ENCODE results near the gene TCF7L2.

The TCF7L2 gene

DNA sequence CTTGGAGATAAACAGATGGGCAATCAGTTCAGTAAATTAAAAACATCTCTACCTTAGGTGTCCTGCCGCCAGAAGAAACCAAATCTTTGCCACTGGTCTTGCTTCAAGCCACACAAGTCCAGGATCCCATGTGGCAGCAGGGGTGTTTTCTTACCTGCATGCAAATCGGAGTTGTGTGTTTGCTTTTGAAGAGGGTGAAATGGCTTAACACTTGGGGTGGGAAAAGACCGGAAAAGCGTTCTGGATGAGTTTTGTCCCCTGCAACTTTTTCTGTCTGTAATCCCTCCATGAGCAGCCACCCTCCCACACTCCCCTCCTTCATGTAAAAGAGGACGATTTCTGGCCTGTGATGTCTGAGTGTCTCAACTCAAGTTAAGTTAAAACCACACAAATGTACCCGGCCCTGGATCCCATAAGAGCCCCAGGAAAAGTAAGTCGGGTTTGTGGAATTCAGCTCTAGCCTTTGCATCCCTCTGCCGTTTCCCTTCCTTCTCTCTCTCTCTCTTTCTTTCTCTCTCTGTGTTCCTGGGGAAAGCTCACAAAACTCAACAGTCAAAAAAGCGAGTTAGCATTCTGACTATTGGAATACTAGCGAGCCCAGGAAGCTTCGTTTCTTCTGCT lies 178.5 kb downstream of the TCF7L2 start:
- no peak for DNase-seq

DNA sequence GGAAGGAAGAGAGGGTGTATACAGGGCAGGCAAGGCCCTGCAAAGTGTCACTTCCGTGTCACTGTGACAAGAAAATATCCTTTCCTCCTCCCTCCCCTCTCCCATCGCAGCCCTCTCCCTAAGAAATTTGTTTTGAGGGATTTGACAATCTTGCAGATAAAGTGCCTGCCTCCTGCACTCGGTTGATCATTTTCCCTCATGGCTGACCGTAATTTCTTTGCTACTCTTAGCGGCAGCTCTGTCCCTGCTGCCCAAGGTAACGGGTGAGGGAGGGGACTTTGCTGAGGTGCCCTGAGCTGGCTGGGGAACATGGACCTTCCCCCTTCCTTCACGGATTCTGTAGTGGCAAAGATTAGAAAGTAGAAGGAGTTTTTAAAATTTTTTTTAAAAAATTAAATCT lies 179.1 kb downstream of the TCF7L2 start:
- DNase-seq: no peak

DNA sequence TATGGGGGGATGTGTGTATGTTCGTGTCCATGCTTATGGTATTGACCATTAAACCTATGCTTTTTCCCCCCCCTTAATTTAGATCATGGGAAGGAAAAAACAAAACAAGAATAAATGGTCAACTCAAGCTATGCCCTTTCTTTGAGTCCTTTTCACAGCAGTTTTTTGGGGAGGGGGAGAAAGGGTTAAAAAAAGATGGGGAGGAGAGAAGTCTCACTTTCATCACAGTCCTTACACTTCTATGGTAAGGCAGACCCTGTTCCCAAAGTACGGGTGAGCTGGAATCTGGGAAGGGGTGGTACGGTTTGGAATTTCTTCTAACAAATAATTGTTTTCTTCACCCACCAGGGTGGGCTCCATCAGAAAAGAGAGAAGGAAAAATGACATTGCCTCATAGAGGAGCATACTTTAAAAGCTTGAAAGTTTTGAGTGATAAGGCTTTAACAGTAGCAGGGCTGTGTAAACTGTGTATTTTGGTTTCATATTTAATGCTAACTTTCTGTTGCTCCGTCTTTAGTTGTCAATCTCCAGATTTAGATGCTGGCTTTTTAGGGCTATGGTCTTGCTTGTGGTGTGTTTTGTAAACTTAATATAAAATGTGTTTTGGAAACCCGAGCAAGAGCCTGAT lies 180.1 kb downstream of the TCF7L2 start:
- no peak for DNase-seq

DNA sequence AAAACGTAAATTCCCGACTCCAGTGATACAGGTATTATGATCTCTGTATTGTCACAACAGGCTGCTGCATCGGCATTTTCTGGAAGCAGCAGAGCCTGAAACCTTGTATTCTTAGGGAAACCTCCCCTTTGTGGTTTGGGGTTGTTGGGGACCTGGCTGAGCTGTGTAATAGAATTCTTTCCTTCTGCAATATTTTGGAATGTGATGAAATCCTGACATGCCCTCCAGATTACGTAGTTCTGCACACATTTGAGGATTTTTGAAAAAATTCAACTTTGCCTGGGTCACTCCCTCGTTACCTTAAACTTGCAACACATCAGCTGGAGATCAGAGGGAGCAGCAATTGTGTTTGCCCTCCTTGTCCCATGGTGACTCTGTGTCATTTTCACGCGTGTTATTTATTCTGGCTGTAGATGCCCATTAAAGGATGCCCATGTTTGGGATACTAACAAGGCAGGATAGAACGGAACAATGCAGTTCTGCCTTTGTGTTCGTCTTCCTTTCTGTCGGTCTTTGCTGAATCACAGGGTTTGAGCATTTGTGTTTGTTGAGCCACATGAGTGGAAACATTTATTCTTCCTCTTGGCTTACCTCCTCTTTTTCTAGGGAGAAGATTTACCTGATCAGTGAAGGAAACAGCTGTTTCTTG lies 181.7 kb downstream of the TCF7L2 start:
- no peak for DNase-seq

DNA sequence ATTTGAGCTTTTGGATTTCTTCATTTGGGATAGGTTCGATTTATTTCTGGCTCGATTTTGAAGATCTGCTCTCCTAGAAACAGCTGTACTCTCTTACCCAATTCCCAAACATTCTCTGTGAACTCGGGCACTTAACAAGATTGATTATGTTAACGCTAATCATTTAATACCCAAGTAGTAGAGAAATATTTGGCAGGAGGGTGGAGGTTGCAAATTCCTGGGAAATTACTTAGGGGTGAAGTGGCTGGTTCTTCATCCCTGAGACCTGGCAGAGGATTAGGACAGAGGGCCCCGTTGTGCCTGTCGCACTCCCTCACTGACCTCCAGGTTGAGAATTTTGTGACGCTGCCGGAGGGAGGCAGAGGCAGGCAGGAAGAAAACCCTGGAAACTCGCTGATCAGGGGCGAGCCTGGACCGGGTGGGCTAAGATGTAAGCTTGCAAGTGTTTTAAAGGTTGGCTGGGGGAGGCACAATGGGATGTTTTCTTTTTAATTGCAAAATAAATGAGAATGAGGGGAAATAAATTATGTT lies 182.6 kb downstream of the TCF7L2 start:
- DNase-seq: no peak

DNA sequence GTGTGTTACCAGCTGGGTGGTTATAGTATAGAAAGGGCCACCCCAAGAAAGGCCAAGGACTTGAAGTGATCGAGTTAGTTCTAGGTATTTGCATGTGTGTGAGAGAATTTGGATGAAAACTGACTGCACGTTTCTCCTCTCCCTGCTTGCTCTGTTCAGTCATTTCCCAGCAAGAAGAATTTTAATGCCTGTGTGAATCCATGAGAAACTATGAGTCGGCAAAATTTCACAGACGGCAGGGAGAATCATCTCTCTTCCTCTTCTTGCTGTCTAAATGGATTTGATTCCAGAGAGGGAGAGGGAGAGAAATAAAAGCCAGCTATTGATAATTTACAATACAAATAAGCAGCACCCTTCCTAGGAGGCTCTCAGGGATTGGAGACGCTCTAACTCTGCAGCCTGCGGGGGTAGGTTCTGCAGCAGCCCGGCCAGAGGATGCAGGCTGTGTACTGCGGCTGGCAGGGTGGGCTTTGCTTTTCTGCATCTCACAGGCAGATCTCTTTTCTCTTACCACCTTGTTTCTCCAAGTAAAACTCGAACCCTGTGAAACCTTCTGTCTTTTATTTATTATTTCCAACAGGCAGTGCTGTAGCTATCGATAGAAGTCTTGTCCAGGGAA lies 183.6 kb downstream of the TCF7L2 start:
- no peak for DNase-seq

DNA sequence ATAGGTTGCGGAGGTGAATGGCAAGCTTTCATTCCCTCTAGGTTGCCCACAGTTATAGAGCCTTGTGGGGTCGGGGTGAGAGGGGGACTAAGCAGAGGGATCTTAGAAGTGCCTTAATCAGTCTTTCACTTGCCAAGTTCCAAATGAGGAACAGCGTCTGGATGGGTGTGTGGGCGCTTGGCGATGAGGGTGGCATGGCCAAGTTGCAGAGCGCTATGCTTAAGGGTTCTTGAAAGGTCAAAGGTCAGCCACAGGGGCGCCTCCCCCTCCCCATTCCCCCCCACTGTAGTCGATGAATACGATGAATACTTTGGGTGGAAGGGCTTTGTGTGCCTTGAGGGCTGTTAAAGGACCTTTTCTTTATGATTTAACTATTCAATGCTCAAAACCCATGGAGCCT lies 185.0 kb downstream of the TCF7L2 start:
- no peak for DNase-seq

DNA sequence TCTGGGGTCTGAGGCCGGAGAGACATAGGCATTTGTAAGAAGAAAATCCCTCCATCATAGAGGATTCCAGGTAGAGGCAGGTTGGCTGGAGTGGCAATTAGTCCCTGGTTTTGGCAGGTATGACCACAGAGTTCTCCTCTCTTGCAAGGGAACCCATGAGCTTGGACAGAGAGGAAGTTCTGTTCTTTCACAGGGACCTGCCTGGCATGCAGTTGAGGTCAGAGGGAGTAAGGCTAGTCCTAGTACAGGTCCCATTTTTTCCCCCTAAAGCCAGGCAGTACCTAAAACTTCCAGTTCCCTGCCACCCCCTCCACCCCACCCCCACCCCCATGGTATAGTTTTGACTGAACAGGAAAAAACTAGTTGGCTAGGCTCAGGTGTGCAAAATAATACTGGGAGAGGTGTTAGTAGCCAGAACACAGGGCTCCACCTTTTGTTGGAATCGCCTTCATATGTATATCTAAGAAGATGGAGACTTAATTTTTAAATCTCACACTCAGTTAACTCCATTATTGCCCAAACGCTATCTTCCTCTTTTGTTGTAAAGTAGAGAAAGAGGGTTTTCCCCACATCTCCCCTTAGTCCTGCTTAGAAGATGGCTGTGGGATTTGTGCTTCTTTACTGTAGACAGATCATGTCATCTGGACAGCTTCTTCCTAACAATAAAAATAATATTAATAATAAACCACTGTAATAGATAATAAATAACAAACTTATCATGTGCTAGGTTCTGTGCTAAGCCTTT lies 188.1 kb downstream of the TCF7L2 start:
- DNase-seq: no peak

DNA sequence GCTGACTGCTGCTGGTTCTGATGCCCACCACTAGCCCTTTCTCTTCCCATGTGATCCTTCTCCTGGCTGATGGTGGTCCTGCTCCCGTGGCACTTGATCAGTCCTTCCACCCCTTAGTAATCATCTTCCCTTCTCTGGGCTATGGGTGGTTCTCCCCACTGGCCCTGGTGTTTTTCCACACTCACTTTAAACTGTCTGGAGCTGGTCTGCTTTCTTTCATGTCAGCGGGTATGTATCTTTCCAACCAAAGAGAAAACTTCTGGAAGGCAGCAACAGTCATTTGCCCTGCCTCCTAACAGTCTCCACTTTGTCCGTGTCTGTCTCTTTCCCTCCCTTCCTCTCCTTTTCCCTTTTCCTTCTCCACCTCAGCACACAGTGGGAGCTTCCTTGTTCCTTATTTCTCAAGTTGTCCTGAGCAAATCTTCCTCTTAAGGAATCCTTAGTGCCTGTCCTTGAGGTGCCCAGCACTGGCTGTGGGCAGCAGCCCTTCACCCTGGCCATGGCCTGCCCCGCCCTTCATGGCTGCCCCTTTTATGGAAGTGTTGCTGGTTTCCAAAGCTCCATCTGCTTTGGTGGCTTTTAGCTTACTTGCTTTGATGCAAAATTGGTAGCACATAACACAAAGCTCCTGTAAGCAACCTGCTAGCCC lies 189.0 kb downstream of the TCF7L2 start:
- DNase-seq: no peak

DNA sequence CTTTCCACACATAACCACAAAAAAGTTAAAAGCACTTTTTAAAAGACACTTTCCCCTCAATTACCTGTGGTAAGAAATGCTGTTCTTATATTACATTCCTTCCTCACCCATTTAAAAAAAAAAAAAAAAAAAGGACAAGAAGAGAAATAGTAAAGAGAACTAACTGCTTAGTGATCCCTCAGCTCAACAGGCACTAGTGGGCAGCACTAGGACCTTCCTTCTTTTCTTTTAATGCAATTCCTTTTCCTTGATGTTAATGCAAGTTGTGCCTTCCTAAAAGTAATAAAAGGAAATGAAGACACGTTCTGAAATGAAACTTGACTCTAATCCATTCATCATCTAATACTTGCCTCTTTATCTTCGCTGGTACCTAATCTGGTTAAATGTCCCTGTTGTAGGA lies 189.7 kb downstream of the TCF7L2 start:
- DNase-seq: no peak

DNA sequence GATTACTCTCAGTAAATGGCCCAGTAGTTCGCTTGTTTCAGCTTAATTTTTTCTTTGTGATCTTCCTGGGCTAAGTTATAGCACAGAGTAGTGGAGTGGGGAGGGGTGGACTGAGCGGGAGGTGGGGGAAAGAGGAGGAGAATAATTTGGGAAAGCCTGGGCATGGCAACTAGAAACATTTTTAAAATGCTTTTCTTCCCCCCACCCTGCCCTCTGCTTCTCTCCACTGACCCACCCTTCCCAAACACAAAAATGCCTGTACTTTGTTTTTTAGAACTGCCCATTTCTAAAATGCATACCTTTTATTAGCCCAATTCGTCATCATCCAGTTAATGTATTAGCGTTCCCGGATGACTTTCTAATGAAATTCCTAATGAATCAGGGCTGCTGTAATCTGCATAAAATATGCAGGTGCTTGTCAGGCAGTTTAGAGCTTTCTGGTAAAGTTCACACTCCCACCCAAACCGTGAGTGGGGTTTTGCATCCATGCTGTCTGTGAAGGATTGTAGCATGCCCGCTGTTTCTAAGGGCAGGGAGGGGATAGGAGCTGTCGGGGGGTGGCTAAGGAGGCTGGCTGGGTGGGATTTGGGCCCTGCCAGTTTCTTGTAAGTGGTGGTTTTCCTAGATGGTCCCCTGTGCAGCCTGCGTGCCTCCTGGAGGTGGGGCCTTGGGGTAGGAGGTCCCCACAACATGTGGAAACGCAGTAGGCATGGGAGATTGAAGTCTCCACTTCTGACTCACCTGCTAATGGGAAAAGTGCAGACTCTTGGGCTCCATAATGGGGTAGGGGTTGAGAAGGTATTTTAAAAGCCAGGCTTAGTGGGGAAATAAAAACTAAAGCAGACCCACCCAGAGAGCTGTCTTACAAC lies 190.3 kb downstream of the TCF7L2 start:
- DNase-seq: no peak

DNA sequence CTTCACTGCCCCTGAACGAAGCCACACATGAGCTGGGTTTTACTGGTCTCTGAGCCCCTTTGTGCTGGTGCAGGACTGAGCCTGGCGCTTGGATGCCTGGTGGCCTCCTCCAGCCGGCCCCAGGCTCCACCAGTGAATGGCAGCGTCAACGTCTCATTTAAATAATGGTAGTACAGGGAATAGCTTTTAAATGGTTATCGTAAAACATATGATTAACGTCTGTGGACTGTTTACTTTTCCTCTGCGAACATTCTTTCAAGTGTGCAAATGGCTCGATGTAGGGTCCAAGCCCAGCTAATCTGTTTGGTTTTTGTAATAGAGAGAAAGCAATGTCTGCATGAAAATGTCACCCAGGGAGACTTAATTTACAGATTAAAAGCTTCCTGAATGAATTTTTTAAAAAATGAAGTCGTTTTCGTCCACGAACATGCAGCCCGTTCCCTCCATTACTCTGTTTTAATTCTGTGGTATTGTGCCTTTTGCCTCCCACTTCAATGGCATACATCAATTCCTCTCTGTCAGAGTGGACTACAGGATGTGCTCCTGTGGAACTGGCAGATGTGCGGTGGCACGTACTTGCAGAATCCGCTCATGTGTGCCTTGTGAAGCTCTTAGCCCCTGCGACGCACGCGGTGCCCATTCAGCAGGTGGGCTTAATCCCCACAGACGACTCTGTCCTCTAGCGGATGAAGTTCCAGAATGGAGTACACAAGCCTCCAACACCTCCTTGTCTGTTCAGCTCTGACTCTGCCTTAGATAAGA lies 192.7 kb downstream of the TCF7L2 start:
- DNase-seq: no peak

DNA sequence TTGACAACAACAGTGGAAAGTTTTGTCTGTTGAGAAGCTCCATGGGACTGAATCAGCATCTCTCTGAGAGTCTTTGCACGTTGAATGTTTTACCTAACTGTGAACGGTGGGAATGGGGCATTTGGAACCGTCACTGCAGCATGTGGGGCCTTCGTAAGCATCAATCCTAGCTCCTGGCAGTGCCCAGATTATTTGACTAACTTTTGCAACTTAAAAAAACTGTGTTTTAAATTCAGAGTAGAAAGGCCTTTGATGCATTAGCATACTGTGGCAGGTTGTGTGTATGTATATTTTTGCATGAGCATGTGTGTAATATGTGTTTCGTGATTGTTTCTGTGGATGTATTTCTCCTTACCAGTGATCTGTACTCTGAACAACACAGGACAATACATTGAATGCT lies 194.5 kb downstream of the TCF7L2 start:
- no peak for DNase-seq

DNA sequence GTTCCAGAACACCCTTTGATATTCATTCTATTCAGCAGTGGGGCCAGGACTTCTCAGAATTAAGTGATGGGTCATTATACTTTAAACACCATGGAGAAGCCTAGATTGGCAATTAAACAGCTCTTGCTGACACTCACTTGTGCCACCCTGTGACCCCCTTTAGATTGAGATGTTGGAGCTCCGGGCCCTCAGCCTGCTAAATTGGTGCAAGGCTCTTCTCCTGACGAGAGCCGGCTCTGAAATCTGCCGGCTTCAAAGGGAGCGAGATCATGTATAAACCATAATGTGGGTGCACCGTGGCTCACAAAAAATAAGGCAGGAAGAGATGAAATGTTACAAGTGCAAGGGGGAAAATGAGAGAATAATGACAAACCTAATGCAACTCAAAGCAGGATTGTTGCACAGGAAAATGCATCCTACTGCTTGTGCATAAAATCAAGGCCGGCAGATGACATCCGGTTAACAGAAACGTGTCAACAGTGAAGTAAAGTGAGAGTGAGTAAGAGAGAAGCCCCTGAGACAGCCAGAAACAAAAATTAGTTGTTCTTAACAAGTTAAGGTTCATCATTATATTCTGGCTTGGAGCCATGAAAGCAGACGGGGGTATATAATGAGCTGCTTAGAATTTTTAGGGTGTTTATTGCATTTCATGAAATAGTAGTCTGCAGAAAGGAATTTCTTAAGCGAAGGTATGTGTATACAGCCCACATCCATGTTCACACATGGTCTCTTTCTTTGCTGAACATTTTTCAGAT lies 198.2 kb downstream of the TCF7L2 start:
- no peak for DNase-seq

DNA sequence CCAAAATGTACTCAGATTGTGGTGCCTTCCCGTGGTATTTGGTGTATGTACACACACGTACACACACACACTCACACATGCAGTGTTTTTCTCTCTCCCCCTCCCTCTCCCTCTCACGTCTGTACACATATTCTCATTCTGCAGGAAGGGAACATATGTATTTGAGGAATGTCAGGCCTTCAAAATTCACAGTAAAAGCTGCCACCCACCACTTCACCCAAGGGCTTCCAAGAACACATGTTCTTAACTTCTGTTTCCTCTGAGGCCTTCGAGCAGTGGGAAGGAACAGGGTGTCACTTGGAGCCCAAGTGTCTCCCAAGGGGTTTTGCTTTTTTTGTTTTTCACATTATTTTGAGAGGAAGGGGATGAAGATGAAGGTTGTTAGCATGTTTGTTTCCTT lies 198.9 kb downstream of the TCF7L2 start:
- DNase-seq: no peak

DNA sequence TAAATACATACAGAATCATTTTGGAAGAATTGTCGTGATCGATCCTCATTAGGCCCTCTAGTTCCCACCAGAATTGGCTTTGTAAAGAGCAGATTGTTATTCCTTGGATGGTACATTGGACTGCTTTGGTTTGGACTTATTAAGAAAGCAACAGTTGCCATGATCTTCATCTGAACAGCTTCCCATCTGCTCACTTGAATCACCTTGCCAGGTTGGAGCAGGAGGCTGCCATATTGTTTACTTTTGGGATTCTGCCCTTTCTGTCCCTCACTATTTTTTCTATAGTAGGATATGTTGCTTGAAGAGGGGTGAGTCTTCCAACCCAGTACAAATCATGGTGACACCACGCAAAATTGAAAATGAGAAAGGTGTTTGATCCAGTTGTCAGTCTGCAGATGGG lies 199.6 kb downstream of the TCF7L2 start:
- DNase-seq: no peak

DNA sequence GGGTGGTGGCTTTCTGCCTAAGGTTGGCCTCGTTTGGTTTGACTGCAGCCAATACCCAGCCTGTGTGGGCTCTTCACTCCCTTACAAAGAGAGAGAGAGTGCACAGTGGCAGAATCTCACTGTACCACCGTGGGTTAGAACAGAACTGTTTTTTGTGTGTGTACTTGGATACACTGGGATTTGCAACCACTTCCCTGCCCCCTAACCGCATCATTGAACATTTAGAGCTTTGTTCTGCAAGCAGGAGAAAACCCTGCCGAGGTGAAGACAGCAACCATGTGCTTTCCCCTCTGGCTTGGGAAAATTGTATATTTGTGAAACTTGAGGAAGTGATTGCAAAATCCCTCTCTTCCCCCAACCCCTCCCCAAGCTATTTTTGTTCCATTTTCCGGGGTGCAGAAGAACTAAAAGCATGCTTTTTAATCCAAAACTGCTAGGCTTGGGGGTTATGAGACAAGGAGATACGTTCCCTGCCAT lies 201.2 kb downstream of the TCF7L2 start:
- peak; percentile 78 for DNase-seq

DNA sequence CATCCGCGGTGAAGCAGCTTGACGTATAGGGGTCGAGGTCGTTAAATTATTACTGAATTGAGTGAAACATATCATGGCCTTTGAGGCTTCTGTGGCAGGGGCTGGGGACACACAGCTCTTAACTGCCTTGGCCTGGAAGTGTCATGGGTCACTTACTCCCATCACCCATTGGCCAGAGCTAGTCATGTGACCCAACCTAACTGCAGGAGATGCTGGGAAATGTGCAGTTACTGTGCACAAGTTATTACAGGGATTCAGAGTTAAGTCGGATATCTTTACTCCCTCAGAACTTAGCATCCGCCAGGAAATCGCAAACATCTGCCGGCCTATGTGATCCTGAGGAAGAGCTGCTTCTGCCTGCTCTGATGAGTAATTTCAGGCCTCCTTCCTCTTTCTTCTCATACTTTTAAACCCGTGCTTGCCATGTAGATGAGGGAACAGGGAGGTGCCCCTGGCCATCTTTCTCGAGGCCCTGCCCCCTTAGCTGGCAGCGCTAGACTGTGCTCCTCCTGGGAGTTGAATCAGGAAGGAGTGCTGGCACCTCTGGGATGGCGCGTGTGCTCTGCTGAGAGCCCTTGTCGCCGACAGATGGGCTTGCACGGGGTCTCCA lies 203.6 kb downstream of the TCF7L2 start:
- DNase-seq: no peak

DNA sequence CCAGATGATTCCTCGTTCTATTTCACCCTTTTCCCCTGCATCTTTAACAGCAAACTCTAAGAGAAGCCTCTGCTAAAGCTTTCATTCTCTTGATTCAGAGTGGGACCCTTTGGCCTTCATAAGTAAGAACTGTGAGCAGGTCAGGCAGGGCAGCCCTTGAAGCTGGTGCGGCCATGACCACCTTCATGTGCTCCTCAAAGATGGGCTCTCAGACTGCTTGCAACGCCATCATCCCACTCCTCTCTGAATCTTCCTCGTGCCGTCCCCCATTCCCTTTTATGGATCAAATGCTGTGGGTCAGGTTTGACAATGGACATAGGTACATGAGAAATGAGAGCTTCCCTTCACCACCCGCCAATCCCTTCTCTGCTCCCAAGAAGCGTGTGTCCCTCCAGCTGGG lies 207.4 kb downstream of the TCF7L2 start:
- no peak for DNase-seq
